8988T (cell line): ENCODE measurements around the gene SDCCAG8.

Source experiments
- DNase-seq: peaks from one replicate; pipeline ENCODE4 v3.0.0; 2011

Gene SDCCAG8

DNA sequence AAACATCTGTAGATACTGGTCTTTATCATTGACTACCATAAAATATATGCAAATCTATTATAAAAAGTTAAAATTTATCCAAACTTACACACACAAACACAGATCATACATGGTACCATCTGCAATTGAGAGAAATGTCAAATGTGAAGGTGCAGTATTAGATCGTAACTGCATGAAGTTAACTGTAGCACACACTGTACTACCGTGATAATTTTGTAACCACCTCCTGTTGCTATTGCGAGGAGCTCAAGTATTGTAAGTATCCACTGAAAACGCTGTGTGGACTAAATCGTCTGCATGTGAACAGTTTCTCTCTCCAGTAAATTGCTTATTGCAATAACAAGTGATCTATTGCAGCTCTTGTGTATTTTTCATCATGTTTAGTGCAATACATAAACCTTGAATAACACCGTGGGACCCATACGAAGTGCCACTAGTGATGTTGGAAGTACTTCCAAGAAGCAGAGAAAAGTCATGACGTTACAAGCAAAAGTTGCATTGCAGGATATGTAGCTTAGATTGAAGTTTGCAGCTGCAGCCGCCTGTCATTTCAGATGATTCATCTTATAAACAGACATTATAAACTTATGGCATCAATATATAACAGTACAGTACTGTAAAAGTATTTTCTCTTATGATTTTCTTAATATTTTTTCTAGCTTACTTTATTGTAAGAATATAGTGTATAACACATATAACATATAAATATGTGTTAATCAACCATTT lies 172.9 kb downstream of the SDCCAG8 start:
- no peak for DNase-seq

DNA sequence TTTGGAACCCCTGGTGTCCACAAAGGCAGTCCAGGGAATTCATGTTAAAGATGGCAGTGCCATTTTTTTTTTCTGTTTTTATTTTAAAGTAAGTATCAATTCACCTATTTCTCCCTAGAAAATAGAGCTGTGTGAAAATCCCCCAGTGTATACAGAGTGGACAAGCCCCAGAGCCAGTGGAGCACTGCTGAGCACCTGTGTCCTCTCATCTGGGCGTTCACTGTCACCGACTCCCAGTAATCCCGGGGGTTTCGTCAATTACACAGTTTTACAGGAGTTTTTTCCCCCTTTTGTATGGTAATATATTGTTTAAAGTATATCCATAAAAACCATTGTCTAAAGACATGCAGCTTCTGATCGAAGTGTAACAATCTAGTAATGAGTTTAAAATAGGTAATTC lies 175.8 kb downstream of the SDCCAG8 start:
- DNase-seq: no peak

DNA sequence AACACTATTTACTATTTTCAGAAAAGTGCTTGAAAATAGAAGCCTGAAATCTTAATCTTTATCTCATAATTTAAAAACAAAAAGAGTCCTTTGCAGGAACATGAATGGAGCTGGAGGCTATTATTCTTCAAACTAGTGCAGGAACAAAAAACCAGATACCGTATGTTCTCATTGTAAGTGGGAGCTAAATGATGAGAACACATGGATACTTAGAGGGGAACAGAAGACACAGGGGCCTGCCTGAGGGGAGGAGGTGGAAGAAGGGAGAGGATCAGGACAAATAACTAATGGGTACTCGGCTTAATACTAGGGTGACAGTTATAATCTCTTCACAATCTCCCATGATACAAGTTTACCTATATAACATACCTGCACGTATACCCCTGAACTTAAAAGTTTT lies 176.3 kb downstream of the SDCCAG8 start:
- no peak for DNase-seq

DNA sequence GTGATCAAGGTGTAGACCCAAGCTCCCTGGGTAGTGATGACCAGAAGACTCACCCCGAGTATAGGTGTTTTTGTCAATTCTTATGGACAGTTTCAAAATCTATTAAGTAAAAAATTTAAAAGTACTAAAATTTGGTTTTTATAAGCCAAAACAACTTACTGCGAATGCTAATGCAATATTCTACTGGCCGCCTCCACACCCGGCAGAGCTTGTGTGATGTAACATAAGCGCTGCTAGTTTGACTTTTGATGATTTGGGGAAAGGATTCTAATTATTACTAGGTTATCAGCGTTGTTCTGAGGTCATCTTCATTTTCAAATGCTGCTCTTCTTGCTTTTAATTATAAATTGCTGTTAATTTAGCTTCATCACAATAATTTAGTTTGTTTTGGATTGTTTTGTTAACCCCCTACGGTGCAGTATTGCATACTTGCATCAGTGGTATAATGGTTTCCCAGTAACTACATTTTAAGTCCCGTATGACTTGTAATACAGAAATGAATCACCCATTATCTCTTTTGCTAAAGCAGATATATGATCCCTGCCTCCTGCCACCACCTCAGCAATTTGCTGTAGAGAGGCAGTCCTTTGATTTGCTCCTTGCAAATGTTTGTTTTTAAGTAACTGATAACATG lies 178.0 kb downstream of the SDCCAG8 start:
- DNase-seq: no peak

DNA sequence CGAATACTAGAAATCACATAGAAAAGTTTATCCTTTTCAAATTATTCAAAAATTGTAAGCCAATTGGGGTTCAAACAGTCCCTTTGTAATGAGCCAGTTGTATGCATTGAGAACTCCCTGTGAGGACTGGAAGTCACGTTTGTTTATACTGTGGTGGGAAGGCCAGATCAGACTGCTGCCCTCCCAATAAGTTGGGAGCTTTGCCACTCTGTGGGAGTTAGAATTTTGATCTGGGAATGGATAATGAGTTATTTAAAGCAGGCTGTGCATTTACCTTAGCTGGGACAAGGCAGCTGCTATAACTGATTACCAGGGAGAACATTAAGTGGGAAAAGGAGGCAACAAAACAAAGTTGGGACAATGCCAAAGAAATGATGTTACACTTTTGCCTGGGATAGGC lies 178.8 kb downstream of the SDCCAG8 start:
- no peak for DNase-seq

DNA sequence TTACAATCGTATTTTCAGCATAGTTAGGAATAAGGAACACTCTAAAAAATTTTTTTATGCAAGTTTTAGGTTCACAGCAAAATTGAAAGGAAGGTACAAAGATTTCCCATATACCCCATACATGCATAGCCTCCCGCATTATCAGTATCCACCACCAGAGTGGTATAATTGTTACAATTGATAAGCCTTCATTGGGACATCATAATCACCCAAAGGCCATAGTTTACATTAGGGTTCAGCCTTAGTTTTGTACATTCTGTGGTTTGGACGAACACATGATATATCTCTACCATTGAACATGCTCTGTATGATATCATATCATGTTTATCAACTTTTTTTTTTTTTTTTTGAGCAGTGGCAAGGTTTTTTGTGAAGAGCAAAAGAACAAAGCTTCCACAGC lies 180.0 kb downstream of the SDCCAG8 start:
- DNase-seq: no peak

DNA sequence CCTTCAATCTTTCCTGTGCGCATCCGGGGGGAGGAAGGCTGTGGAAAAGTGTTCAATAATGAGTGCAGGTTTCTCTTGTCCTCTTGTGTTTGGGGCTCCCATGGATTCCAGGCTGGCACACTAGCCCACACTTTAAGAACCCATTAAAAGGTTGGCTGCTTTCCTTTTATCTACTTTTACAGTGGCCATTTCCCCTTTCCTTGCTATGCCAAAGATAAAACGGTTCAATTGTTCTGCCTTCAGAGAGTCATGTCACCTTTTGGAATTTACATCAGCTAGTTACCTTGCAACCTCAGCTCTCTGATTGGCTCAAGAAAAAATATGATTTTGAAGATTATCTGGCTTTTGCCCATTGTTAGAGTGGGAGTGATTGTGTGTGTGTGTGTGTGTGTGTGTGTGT lies 182.3 kb downstream of the SDCCAG8 start:
- DNase-seq: no peak

DNA sequence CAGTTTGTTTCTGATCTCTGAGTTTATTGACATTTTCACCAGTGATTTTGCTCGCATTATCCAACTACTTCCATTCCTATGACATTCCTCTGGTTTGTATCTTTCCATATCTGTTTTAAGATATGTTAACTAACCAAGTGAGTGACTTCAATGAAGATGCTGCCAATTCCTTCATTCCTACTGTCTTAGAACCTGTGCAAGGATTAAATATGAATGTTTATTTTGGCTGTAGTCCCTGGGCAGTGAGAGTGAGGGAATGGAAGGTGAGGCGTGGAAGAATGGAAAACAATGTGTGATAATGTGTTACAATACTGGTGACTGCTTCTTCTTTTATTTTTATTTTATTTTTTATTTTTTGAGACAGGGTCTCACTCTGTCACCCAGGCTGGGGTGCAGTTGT lies 183.0 kb downstream of the SDCCAG8 start:
- no peak for DNase-seq

DNA sequence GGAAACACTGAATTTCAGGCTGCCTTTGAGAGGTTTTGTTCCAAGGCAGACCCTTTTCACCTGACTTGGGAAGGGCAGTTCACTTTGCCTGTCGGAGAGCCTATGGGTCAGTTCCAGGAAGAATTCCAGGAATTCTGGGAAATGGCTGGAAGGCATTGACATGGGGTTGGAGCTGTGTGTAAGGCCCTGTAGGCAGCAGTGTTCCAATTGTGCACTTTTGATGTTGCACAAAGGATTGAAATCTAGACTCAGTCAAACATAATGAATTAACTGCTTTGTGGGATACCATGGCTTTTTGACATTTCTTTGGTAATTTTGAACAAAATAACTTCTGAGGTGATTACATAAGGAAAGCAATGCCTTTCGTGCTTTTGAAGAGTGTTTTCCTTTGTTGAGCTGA lies 184.6 kb downstream of the SDCCAG8 start:
- no peak for DNase-seq

DNA sequence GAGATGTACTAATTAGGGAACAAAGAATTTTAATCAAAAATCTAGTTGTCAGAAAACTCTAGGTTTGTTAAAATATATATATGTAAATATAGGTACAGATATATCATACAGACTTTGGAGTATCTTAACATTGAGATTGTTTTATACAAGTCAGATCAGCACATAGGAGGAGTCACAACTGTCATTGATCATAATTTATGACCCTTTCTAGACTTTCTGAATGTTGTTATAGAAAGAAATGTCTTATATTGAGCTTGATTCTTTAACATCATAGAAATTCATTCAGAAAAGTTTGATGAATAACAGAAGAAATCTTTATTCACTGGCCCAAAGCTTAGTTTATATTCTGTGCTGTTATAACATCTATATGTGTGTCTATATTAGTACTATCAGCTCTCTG lies 185.8 kb downstream of the SDCCAG8 start:
- DNase-seq: no peak

DNA sequence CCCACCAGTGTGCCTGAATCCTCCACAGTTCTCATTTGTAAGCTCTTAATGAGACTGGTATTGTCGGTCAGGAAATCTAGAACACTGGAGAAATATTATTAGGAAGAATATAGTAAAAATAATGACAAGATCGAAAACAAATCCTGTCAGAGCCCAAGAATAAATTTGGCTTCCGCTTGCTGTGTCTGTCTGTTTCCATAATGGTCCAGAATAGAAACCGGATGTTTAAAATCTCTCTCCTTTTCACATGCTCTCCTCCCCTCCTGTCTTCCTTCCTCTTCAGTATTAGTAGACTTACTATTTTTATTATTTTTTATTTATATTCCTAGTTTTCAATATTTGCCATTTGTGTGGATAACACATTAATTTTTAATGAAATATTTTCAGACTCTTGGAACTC lies 187.7 kb downstream of the SDCCAG8 start:
- DNase-seq: no peak

DNA sequence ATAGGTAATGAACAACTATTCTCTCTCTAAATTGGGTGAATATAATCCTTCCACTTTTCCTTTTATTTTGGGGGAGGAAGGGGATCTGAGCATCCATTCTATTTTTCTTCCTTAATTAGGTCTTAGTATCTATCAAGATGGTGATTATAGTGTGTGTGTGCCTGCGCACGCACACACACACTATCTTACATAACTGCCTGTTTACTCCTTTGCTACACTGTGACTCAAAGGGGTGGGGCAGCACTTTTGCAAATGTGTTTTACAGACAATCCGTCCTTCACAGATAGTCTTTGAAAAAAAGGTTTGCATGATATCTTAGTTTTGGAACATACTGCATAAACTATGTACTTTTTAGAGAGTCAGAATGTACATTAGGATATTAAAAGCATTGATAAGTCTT lies 191.5 kb downstream of the SDCCAG8 start:
- no peak for DNase-seq

DNA sequence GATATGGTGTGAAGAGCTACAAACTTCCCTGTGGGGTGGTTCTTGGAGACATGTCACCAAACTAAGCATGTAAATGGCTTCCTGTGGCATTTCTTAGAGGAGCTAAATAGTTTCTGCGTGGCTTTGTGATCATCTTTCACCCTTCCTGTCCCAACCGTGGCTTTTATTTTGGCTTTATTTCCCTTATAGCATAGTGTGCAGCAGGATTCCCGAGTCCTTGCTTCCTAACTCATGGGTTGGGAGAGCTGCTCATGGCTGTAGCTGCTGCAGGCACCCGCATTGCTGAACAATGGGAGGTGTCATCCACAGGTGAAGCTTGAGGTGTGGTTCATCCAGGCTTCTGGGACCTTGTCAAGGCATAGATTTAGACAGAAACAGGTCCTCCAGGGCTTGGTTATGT lies 192.0 kb downstream of the SDCCAG8 start:
- DNase-seq: no peak

DNA sequence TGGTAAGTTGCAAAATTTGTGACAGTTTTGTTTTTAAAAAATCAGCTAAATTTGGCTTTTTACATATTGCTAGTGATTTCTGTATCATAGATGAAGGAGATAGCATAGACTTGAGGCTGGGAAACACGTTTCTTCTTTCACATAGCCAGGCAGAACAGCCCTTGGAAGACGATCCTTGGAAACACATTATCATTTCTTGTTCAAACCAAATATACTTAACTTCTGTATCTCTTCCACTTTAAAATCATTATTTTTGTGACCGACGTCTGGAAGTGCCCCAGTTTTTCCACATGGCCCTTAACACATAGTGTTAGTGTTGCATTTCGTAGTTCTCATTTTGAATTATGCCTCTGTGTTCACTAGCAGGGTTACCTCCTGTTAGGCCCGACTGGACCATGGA lies 193.5 kb downstream of the SDCCAG8 start:
- DNase-seq: no peak

DNA sequence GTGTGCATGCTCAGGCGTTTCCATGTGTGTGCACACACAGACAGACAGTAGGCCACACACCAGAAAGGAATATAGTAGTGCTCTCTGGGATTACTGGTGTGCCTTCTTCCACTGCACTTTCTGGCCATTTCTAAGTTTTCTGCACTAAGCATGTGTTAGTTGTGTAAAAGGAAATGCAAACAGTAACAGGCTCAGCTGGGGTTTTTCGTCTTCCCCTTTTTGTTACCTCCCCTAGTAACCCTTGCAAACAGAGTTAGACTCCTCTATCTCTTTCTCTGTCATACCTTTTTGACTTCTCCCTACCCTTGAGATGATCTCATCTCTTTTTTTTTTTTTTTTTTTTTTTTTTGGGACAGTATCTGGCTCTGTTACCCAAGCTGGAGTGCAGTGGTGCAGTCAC lies 196.3 kb downstream of the SDCCAG8 start:
- no peak for DNase-seq

DNA sequence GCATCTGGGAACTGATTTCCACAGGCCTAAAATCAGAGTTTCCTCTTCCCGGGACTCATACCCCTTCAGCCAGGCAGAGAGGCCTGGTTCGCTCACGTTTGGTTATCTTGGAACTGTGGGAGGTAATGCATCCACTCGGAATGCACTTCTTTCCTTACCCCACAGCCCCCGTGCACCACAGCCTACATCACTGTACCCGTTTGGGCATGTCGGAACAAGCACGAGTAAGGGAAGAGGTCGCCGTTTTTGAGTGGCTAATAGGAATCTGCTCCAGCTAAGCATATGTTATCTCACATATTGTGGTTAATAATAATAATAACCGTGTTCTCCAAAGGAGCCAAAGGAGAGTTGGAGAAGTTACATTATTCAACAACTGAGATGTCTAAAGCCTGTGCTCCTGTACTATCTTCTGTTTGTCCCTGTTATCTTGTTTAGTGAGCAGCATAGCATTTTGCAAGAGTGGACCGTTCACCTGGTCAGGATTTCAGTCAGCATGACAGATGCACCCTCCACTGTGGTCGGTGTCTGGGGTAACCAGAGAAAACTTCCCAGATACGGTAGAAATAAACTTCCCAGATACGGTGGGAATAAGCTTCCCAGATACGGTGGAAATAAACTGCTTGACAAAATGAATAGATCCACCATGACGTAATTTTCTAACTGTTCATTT lies 198.6 kb downstream of the SDCCAG8 start:
- DNase-seq: no peak

DNA sequence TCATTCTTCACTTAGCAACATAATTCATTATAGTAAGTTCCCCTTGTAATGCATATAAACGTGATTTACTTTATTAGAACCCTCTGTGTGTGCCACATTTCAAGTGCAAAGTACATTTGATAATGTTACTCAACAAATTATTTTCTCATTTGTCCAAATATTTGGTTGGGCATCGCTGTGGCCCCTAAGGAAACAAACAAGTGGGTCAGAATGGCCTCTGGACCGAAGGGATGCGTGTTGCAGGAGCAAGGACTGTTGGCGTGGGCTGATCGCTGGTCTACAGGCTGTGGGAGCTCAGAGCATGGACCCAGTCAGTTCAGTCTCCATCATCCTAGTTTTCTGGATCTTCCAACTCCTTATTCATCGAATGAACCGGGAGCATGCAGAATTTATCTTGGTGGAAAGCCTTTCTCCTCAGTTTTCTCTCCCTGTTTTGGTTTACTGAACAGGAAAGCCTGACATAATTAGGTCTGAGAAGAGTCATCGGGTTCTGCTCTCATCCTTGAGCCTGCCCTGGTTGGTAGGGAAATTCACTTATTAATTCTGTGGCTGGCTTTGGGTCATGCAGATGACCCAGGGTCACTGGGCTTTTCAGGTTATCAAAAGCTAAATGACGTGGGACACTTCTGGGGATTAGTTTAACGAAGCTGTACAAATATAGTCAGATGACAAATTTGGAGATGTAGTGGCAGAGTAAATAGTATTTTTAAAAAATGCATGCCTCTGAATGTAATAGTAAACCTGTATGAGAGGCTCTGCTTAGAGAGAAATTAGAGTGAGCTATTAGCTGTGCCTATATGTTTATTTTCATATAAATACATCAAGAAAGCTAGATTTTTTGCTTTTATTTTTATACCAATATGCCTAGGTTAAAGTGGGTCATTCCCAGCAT lies 200.2 kb downstream of the SDCCAG8 start:
- DNase-seq: no peak

DNA sequence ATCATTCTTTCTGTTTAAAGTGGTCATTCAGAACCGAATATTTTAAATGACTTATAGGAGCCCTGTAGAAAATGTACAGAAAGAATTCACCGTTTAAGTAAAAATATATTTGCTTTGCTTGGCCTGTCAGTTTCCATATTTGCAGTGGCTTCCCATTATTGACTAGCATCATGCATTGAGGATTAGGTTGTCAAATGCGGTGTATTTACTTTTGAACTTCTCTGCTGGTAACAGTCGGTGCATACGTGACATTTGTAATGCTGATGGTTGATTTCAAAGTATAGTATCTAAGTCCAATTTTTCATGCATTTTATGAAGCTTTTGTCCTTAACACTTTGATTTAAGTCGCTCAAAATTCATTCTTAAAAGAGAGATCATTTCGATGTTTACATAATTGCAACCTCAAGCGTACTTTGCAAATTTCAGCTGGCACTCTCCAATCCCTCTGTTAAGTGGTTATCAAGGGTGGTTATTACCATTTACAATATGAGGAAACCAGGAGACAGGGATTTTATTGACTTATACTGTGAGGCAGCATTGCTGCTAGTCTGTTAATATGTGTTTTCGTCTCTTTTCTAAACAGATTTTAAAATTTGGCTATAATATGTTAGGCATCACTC lies 201.6 kb downstream of the SDCCAG8 start:
- no peak for DNase-seq

DNA sequence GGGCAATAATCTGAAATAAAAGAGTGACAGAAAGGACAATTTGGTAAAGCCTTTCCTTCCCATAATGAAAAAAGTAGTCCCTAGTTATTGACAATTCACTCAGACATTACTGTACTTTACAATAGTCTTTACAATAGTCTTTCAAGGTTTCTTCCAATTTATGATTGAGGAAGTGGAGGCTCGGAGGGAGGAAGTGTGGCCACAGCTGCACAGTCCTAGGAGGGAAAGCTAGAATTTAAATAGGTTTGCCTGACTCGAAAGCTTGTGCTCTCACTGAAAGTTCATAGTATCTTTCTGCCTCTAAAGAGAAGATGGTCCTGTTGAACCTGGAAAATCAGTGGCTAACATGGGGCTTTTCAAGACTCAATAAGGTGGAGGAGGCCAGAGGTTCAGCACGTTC lies 203.2 kb downstream of the SDCCAG8 start:
- no peak for DNase-seq

DNA sequence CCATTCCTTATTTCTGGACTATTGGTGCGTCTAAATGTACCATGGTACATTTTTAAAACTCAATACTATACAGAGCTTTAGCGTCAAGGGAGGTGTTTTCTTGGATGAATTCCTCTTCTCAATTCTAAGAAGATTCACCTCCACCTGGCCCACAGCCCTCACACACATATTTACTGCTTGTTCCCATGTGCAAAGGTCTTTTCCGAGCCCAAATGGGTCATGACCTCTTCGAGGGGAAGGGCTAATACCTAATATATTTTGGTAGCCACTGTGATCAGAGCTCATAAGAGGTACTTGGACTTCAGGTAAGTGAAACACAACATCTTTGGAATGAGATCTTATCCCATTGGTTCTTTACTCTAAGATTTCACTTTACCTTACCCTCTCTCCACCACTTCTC lies 205.9 kb downstream of the SDCCAG8 start:
- DNase-seq: no peak

DNA sequence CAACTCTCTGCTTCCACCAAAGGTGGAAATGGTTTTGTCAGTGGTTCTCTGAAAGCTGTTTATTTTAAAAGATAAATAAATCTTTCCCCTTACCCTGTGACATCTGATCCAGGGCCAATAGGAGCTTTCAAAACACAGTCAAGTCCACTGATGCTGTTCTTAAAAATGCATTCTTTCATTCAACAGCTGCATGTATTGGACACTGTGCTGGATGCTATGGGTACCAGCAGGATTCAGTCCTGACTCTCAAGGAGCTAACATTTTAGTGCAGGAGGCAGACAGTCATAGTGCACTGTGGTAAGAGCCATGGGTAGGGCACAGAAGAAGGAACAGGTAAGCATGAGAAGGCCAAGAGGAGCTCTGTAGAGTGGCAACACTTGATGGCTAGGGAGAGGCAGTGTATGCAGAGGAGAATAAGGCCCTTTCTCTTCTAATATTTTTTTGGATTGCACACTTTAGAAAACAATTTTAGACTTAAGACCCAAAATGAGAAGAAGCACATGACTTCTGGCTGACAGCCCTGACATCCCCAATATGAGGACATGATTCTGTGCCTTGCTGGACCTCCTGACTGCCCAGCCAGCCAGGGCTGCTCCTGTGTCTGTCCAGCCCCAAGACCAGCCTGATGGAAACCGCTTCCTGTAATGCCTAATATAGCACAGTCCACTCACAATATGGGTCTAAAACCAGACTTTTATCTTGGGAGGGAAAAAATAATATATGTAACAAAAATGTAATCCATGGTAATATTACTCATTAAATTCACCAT lies 207.3 kb downstream of the SDCCAG8 start:
- DNase-seq: no peak

DNA sequence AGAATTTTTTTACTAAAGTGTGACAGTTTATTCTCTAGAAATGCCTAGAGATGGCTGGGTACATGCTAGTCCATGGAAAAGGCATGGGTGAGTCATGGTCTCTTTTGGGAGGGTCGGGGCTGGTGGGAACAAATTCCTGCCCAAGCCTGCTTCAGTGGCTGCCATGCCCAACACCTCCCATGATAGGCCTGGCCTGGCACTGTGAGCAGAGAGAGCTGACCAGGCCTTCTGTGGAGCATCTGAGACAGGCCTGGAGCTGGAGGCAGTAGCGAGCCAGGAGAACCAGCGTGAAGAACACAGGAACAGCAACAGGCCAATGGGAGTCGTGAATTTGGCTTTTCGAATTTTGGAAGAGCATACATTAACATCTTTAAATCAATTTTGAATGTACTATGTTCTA lies 209.2 kb downstream of the SDCCAG8 start:
- DNase-seq: no peak
